GM23248 (cell line): Measurements from ENCODE around the gene GTF2H4.

ENCODE experiments used
- EZH2 ChIP-seq: fragments of 200-600 bp; sonication (generic); IDR thresholded peaks from 2 replicates; pipeline ENCODE4 v1.6.1; 2018; ENCODE audit warnings: antibody characterized with exemption, mild to moderate bottlenecking; ENCODE audit not compliant: insufficient read depth, poor library complexity, severe bottlenecking
- EZH2phosphoT487 ChIP-seq: fragments of 200-600 bp; sonication (generic); IDR thresholded peaks from 2 replicates; pipeline ENCODE4 v1.6.1; 2018; ENCODE audit warnings: antibody characterized with exemption, moderate library complexity, mild to moderate bottlenecking, low read depth; ENCODE audit not compliant: insufficient read depth

GRCh38 chr6:30900863-30901417 lies 7.1 kb upstream of the GTF2H4 start:
- TF ChIP-seq EZH2phosphoT487 (no peak), EZH2 (no peak)
